Endothelial cell of umbilical vein (primary cell): ENCODE results near the gene PTPRQ. TPM values are rescaled to one million over a fixed set of nuclear protein-coding genes. Genes with fewer than 3 reads are reported as not detected.

Experiments
- BruUV-seq: library from RNA; stranded (reverse); fragments of 400-500 nt; replicated peaks from 2 replicates; lab custom pipeline; 2021; lab: Mats Ljungman, UMichigan
- CTCF ChIA-PET: fragments of 300-600, 350-600 bp; sonication (Branson Sonifier 250); formaldehyde crosslinking; loops from one replicate; lab custom pipeline; 2021; ENCODE audit warnings: antibody characterized with exemption, inconsistent platforms; lab: Charles Lee
- POLR2A ChIA-PET: fragments of 300-600, 350-600 bp; sonication (Branson Sonifier 250); formaldehyde crosslinking; loops from one replicate; lab custom pipeline; 2021; ENCODE audit warnings: antibody characterized with exemption, inconsistent platforms; lab: Charles Lee
- DNase-seq: peaks from one replicate; pipeline ENCODE4 v3.0.0-alpha.2; 2011; ENCODE audit warnings: low read depth, low spot score
- FAIRE-seq: peaks from 2 replicates; lab custom pipeline; 2011; peaks lifted over from hg19 to GRCh38; lab: Jason Lieb, UNC
- H2AFZ ChIP-seq: 2 replicates; pipeline ENCODE4 v1.6.0; 2012; ENCODE audit warnings: low read depth, low read length, control low read depth, inconsistent platforms
- H3K27ac ChIP-seq: 2 replicates; pipeline ENCODE4 v1.5.1; 2011; ENCODE audit warnings: low read depth, mild to moderate bottlenecking, control low read depth, low read length, moderate library complexity; ENCODE audit not compliant: insufficient read depth
- H3K27me3 ChIP-seq, 2 experiments: 2 replicates each; pipeline versions ENCODE4 v1.6.0 to v1.6.1; 2011; ENCODE audit warnings: low read length in 2 of 2, mixed read lengths in 1 of 2; ENCODE audit not compliant: control insufficient read depth in 2 of 2, insufficient read depth in 2 of 2
- H3K36me3 ChIP-seq, 2 experiments: 2 replicates in 1 of 2; 3 replicates in 1 of 2; pipeline ENCODE4 v1.5.1; 2011; ENCODE audit warnings: low read length in 2 of 2, mild to moderate bottlenecking in 1 of 2, moderate library complexity in 1 of 2; ENCODE audit not compliant: control insufficient read depth in 2 of 2, insufficient read depth in 2 of 2; ENCODE audit errors: extremely low read depth in 1 of 2
- H3K4me1 ChIP-seq: 3 replicates; pipeline ENCODE4 v1.5.1; 2011; ENCODE audit warnings: mild to moderate bottlenecking, low read length; ENCODE audit not compliant: control insufficient read depth, insufficient read depth; ENCODE audit errors: extremely low read depth
- H3K4me2 ChIP-seq: 2 replicates; pipeline ENCODE4 v1.6.1; 2011; ENCODE audit warnings: low read length, control low read depth, mixed read lengths; ENCODE audit not compliant: insufficient read depth
- H3K4me3 ChIP-seq, 3 experiments: fragments of 200-600 bp in 1 of 3; sonication (generic), shearing (Covaris generic) in 1 of 3; replicated peaks in 1 of 3; 2 replicates each; pipeline ENCODE4 v1.5.1; 2011 to 2016; ENCODE audit warnings: control low read depth in 3 of 3, low read length in 3 of 3, mild to moderate bottlenecking in 2 of 3, inconsistent platforms in 1 of 3, low read depth in 1 of 3, moderate library complexity in 1 of 3; ENCODE audit not compliant: insufficient read depth in 1 of 3
- H3K79me2 ChIP-seq: 2 replicates; pipeline ENCODE4 v1.6.0; 2012; ENCODE audit warnings: low read length, inconsistent platforms; ENCODE audit not compliant: control insufficient read depth, insufficient read depth
- H3K9ac ChIP-seq: replicated peaks from 2 replicates; pipeline ENCODE3; 2011; ENCODE audit warnings: low read length, control low read depth; ENCODE audit not compliant: insufficient read depth; ENCODE audit errors: extremely low read depth
- H3K9me1 ChIP-seq: replicated peaks from 3 replicates; pipeline ENCODE4 v1.6.0; 2011; ENCODE audit warnings: mild to moderate bottlenecking, low read length; ENCODE audit not compliant: control insufficient read depth, insufficient read depth; ENCODE audit errors: extremely low read depth
- H3K9me3 ChIP-seq: replicated peaks from 2 replicates; pipeline ENCODE4 v1.5.1; 2012; ENCODE audit warnings: low read length, inconsistent platforms; ENCODE audit not compliant: control insufficient read depth, insufficient read depth
- H4K20me1 ChIP-seq: replicated peaks from 2 replicates; pipeline ENCODE3; 2011; ENCODE audit warnings: mild to moderate bottlenecking, low read length; ENCODE audit not compliant: control insufficient read depth, insufficient read depth; ENCODE audit errors: extremely low read depth
- CTCF ChIP-seq, 2 donors: IDR thresholded peaks; 1 replicate in 1 of 2; 2 replicates in 1 of 2; pipeline ENCODE4 v1.5.1; 2011; ENCODE audit warnings: low read length in 2 of 2, mild to moderate bottlenecking in 2 of 2, moderate library complexity in 2 of 2, control low read depth in 1 of 2, inconsistent platforms in 1 of 2, low read depth in 1 of 2; ENCODE audit not compliant: insufficient read depth in 1 of 2; ENCODE audit errors: extremely low read depth in 1 of 2
- EZH2 ChIP-seq: IDR thresholded peaks from 2 replicates; pipeline ENCODE4 v1.6.1; 2012; ENCODE audit warnings: borderline replicate concordance, low read depth, mild to moderate bottlenecking, moderate library complexity, low read length, inconsistent platforms; ENCODE audit not compliant: severe bottlenecking
- FOS ChIP-seq: IDR thresholded peaks from 2 replicates; pipeline ENCODE4 v1.6.1; 2011; ENCODE audit warnings: mild to moderate bottlenecking, low read length, moderate library complexity, borderline replicate concordance; ENCODE audit not compliant: insufficient read depth
- GATA2 ChIP-seq: IDR thresholded peaks from 2 replicates; pipeline ENCODE4 v1.7.0; 2011; ENCODE audit warnings: low read depth, mild to moderate bottlenecking, moderate library complexity, mixed read lengths, low read length; ENCODE audit not compliant: insufficient read length, insufficient read depth
- JUN ChIP-seq: IDR thresholded peaks from 2 replicates; pipeline ENCODE4 v1.6.1; 2011; ENCODE audit warnings: borderline replicate concordance, low read depth; ENCODE audit not compliant: insufficient read length, insufficient read depth
- MYC ChIP-seq: IDR thresholded peaks from one replicate; pipeline ENCODE4 v1.6.1; 2011; ENCODE audit warnings: mild to moderate bottlenecking, low read depth, low read length
- POLR2A ChIP-seq: IDR thresholded peaks from 2 replicates; pipeline ENCODE4 v1.6.1; 2012; ENCODE audit warnings: low read depth, mild to moderate bottlenecking, control low read depth, low read length
- POLR2AphosphoS5 ChIP-seq: IDR thresholded peaks from 2 replicates; pipeline ENCODE4 v1.6.1; 2012; ENCODE audit warnings: low read depth, mild to moderate bottlenecking, control low read depth, low read length, moderate library complexity; ENCODE audit not compliant: insufficient read depth
- dilution Hi-C: fragments of 300-500 bp; cut with MboI; formaldehyde crosslinking; loops from one replicate; pipeline ENCODE4 v1.15.0; 2019; ENCODE audit warnings: low sequenced_read_pairs; ENCODE audit not compliant: extremely low pct_ligation_motif_present
- intact Hi-C: fragments of 100-400 bp; cut with micrococcal nuclease; formaldehyde crosslinking; loops from one replicate; pipeline ENCODE4 v1.10.0; 2022
- polyA plus RNA-seq, 4 experiments: library from polyadenylated mRNA; depleted of rRNA in 3 of 4; stranded (reverse) in 3 of 4; unstranded in 1 of 4; fragments of >200 nt; gene quantifications; 2 replicates each; pipeline versions ENCODE4 v1.2.1 to v1.2.3, GENCODE V29; 2011 to 2012; ENCODE audit warnings: missing spikeins in 1 of 4
- total RNA-seq: library from RNA; stranded (reverse); gene quantifications from 2 replicates; pipeline ENCODE4 v1.2.3, GENCODE V29; 2021
- TF ChIP-seq, protein P1 (sequence below): IDR thresholded peaks from 2 replicates; pipeline ENCODE4 v1.6.1; 2011; ENCODE audit not compliant: insufficient read depth, insufficient read length

PTPRQ gene
- total and polyA plus RNA-seq, 2 donors (not counting 3 experiments of a cell fraction or from before 2014, with no cell fraction given), result not detected

GRCh38 chr12:80659512-80660063 lies 215.6 kb downstream of the PTPRQ start:
- intact Hi-C loops, result no loop called here
- DNase-seq (no peak), FAIRE-seq (no peak)
- no peaks in the 10 kb centered on the region for H3K79me2 ChIP-seq
- no peak overlapping the region for H3K9ac ChIP-seq
- no peaks in the 10 kb centered on the region for H3K4me1 ChIP-seq
- H3K27ac ChIP-seq, result no peak overlapping the region
- no peaks in the 10 kb centered on the region for H3K36me3 ChIP-seq
- no peaks in the 10 kb centered on the region for H4K20me1 ChIP-seq
- no TSS peak for BruUV-seq
- H3K4me2 ChIP-seq, result no peak overlapping the region
- dilution Hi-C loops, result no loop called here
- no peaks in the 10 kb centered on the region for H3K27me3 ChIP-seq
- no peak overlapping the region for H2AFZ ChIP-seq
- H3K9me3 ChIP-seq, result no peaks in the 10 kb centered on the region
- H3K9me1 ChIP-seq, result no peaks in the 10 kb centered on the region
- TF ChIP-seq MYC, result no peak
- TF ChIP-seq POLR2A, result no peak
- TF ChIP-seq, protein P1, sequence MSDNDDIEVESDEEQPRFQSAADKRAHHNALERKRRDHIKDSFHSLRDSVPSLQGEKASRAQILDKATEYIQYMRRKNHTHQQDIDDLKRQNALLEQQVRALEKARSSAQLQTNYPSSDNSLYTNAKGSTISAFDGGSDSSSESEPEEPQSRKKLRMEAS, result no peak
- no peak for TF ChIP-seq POLR2AphosphoS5
- no peak for TF ChIP-seq FOS
- TF ChIP-seq GATA2, result no peak
- TF ChIP-seq JUN, result no peak
- no peak for TF ChIP-seq EZH2
- TF ChIP-seq CTCF (IDR thresholded peaks at IDR 0.05; ENCODE audit: extremely low read depth in 1 of 2, insufficient read depth in 1 of 2, low read depth in 1 of 2, low read length in 2 of 2), result no peak
- POLR2A ChIA-PET, result no interaction called here
- CTCF ChIA-PET, result interaction anchor here (0.9 kb wide), 1 partner anchor 13 kb away, joined by 3 read pairs; no protein-coding TSS in a partner anchor
- no peak overlapping the region for H3K4me3 ChIP-seq
